IMR-90 (cell line): ENCODE data around the gene PLXDC2. TPM values are rescaled to one million over a fixed set of nuclear protein-coding genes. Genes with fewer than 3 reads are reported as not detected.

Experiments
- ATAC-seq: fragments of 200-7000 bp; cut with Tn5 transposase; 2 replicates; pipeline ENCODE4 v1.9.1; 2020; ENCODE audit warnings: low read depth, mild to moderate bottlenecking, moderate library complexity
- BruUV-seq: library from RNA; stranded (reverse); fragments of 400-500 nt; replicated peaks from 2 replicates; lab custom pipeline; 2021; lab: Mats Ljungman, UMichigan
- CTCF ChIA-PET: fragments of 300-600 bp; formaldehyde crosslinking; extraction: SDS; loops from one replicate; lab custom pipeline; 2021; ENCODE audit warnings: antibody characterized with exemption; lab: Yijun Ruan, JAX
- POLR2A ChIA-PET: fragments of 300-600 bp; sonication (Branson Sonifier 250); formaldehyde crosslinking; loops from one replicate; lab custom pipeline; 2022; ENCODE audit warnings: antibody characterized with exemption; ENCODE audit not compliant: unreplicated experiment; lab: Charles Lee
- DNase-seq: peaks from one replicate; pipeline ENCODE4 v3.0.0; 2013
- H2AFZ ChIP-seq: replicated peaks from 2 replicates; pipeline ENCODE3; 2013; ENCODE audit warnings: low read length, mild to moderate bottlenecking; ENCODE audit not compliant: poor library complexity
- H2AK5ac ChIP-seq: 2 replicates; pipeline ENCODE4 v1.6.1; 2013; ENCODE audit warnings: low read depth, low read length, inconsistent platforms
- H2AK9ac ChIP-seq: replicated peaks from 2 replicates; pipeline ENCODE3; 2013; ENCODE audit warnings: mild to moderate bottlenecking, low read depth, low read length, moderate library complexity; ENCODE audit not compliant: poor library complexity
- H2BK120ac ChIP-seq: 2 replicates; pipeline ENCODE4 v1.6.1; 2013; ENCODE audit warnings: low read depth, low read length, inconsistent platforms
- H2BK15ac ChIP-seq: 3 replicates; pipeline ENCODE4 v1.6.1; 2013; ENCODE audit warnings: low read depth, low read length, inconsistent platforms
- H2BK20ac ChIP-seq: 2 replicates; pipeline ENCODE4 v1.6.1; 2013; ENCODE audit warnings: low read depth, mild to moderate bottlenecking, inconsistent platforms, low read length, moderate library complexity
- H2BK5ac ChIP-seq: 2 replicates; pipeline ENCODE4 v1.6.1; 2013; ENCODE audit warnings: mild to moderate bottlenecking, low read depth, low read length, inconsistent platforms; ENCODE audit not compliant: poor library complexity, severe bottlenecking
- H3K14ac ChIP-seq: replicated peaks from 2 replicates; pipeline ENCODE4 v1.6.1; 2013; ENCODE audit warnings: low read depth, low read length, inconsistent platforms
- H3K18ac ChIP-seq: 2 replicates; pipeline ENCODE4 v1.6.1; 2013; ENCODE audit warnings: low read depth, low read length, control low read depth
- H3K23ac ChIP-seq: 2 replicates; pipeline ENCODE4 v1.6.1; 2013; ENCODE audit warnings: low read depth, low read length, inconsistent platforms
- H3K27ac ChIP-seq: 2 replicates; pipeline ENCODE4 v1.5.1; 2013; ENCODE audit warnings: mild to moderate bottlenecking, control low read depth, low read length; ENCODE audit not compliant: insufficient read depth
- H3K27me3 ChIP-seq: 2 replicates; pipeline ENCODE4 v1.6.1; 2013; ENCODE audit warnings: low read length; ENCODE audit not compliant: control insufficient read depth, insufficient read depth
- H3K36me3 ChIP-seq: 2 replicates; pipeline ENCODE4 v1.6.1; 2013; ENCODE audit warnings: low read length, mixed read lengths; ENCODE audit not compliant: control insufficient read depth, insufficient read depth
- H3K4ac ChIP-seq: 2 replicates; pipeline ENCODE4 v1.6.1; 2013; ENCODE audit warnings: low read depth, low read length, inconsistent platforms
- H3K4me1 ChIP-seq: 2 replicates; pipeline ENCODE4 v1.6.1; 2013; ENCODE audit warnings: low read length, mixed read lengths; ENCODE audit not compliant: control insufficient read depth, insufficient read depth
- H3K4me2 ChIP-seq: 2 replicates; pipeline ENCODE4 v1.6.1; 2013; ENCODE audit warnings: low read depth, mild to moderate bottlenecking, control low read depth, low read length, moderate library complexity
- H3K4me3 ChIP-seq: 2 replicates; pipeline ENCODE4 v1.5.1; 2013; ENCODE audit warnings: low read depth, mild to moderate bottlenecking, control low read depth, low read length, moderate library complexity; ENCODE audit not compliant: insufficient read depth
- H3K56ac ChIP-seq: 2 replicates; pipeline ENCODE4 v1.6.1; 2013; ENCODE audit warnings: low read length, inconsistent platforms; ENCODE audit not compliant: insufficient read depth; ENCODE audit errors: extremely low read depth
- H3K79me1 ChIP-seq, 2 experiments: 2 replicates each; pipeline ENCODE4 v1.6.1; 2013; ENCODE audit warnings: low read length in 2 of 2, inconsistent platforms in 1 of 2, low read depth in 1 of 2
- H3K9ac ChIP-seq: 2 replicates; pipeline ENCODE4 v1.6.1; 2013; ENCODE audit warnings: low read depth, low read length, control low read depth
- H3K9me1 ChIP-seq: 2 replicates; pipeline ENCODE4 v1.6.1; 2013; ENCODE audit warnings: low read length, inconsistent platforms; ENCODE audit not compliant: insufficient read depth
- H3K9me3 ChIP-seq: 2 replicates; pipeline ENCODE4 v1.6.1; 2013; ENCODE audit warnings: low read length; ENCODE audit not compliant: control insufficient read depth, insufficient read depth
- H4K20me1 ChIP-seq: 2 replicates; pipeline ENCODE4 v1.6.1; 2013; ENCODE audit warnings: low read length, inconsistent platforms; ENCODE audit not compliant: insufficient read depth
- H4K5ac ChIP-seq: 2 replicates; pipeline ENCODE4 v1.6.1; 2013; ENCODE audit warnings: mild to moderate bottlenecking, low read depth, low read length, control low read depth
- H4K8ac ChIP-seq, 2 experiments: 2 replicates each; pipeline ENCODE4 v1.6.1; 2013; ENCODE audit warnings: low read depth in 2 of 2, low read length in 2 of 2, control low read depth in 1 of 2, inconsistent platforms in 1 of 2
- H4K91ac ChIP-seq: 2 replicates; pipeline ENCODE4 v1.6.1; 2013; ENCODE audit warnings: low read depth, low read length, inconsistent platforms; ENCODE audit not compliant: insufficient read depth
- BHLHE40 ChIP-seq: fragments of 150-350 bp; IDR thresholded peaks from 2 replicates; pipeline ENCODE4 v1.6.1; 2016; ENCODE audit warnings: mild to moderate bottlenecking, low read depth, low read length
- CEBPB ChIP-seq: IDR thresholded peaks from 2 replicates; pipeline ENCODE4 v1.6.1; 2012; ENCODE audit warnings: low read depth, low read length, improper control_type of control experiment
- CHD1 ChIP-seq: IDR thresholded peaks from 2 replicates; pipeline ENCODE4 v1.6.1; 2012; ENCODE audit warnings: low read depth, low read length, improper control_type of control experiment
- FOS ChIP-seq: fragments of 150-350 bp; IDR thresholded peaks from 2 replicates; pipeline ENCODE4 v1.6.1; 2016; ENCODE audit warnings: low read depth, low read length
- MAFK ChIP-seq: IDR thresholded peaks from 2 replicates; pipeline ENCODE4 v1.6.1; 2012; ENCODE audit warnings: low read depth, low read length, improper control_type of control experiment
- MAZ ChIP-seq: IDR thresholded peaks from 2 replicates; pipeline ENCODE4 v1.6.1; 2012; ENCODE audit warnings: low read depth, mild to moderate bottlenecking, low read length, improper control_type of control experiment, moderate library complexity, borderline replicate concordance
- MXI1 ChIP-seq: IDR thresholded peaks from 2 replicates; pipeline ENCODE4 v1.6.1; 2012; ENCODE audit warnings: low read depth, mild to moderate bottlenecking, low read length, moderate library complexity, borderline replicate concordance
- NFE2L2 ChIP-seq: fragments of 150-350 bp; IDR thresholded peaks from 2 replicates; pipeline ENCODE4 v1.6.1; 2016; ENCODE audit warnings: low read depth, mild to moderate bottlenecking, low read length
- POLR2A ChIP-seq: IDR thresholded peaks from 2 replicates; pipeline ENCODE4 v1.6.1; 2012; ENCODE audit warnings: mild to moderate bottlenecking, low read depth, low read length
- RAD21 ChIP-seq: IDR thresholded peaks from 2 replicates; pipeline ENCODE4 v1.6.1; 2012; ENCODE audit warnings: low read length, improper control_type of control experiment
- RCOR1 ChIP-seq: IDR thresholded peaks from 2 replicates; pipeline ENCODE4 v1.6.1; 2012; ENCODE audit warnings: mild to moderate bottlenecking, low read length, improper control_type of control experiment; ENCODE audit not compliant: insufficient replicate concordance
- RFX5 ChIP-seq: IDR thresholded peaks from 2 replicates; pipeline ENCODE4 v1.8.0; 2012; ENCODE audit warnings: low read depth, mild to moderate bottlenecking, low read length, moderate library complexity
- SMC3 ChIP-seq: fragments of 150-350 bp; IDR thresholded peaks from 2 replicates; pipeline ENCODE4 v1.6.1; 2016; ENCODE audit warnings: low read depth, mild to moderate bottlenecking, antibody characterized with exemption, low read length, moderate library complexity
- USF2 ChIP-seq: fragments of 150-350 bp; IDR thresholded peaks from 2 replicates; pipeline ENCODE4 v1.6.1; 2017; ENCODE audit warnings: mild to moderate bottlenecking, antibody characterized with exemption, low read length, low read depth
- WGBS, 2 experiments: methylation state at CpG; one replicate each; pipeline versions ENCODE4 v1.1.5 to v1.1.7; 2013; ENCODE audit warnings: missing lambda C conversion rate in 2 of 2; ENCODE audit not compliant: insufficient read length in 1 of 2; ENCODE audit errors: extremely low coverage in 2 of 2; 5-methylcytosine and 5-hydroxymethylcytosine counted together
- dilution Hi-C: fragments of 300-500 bp; cut with HindIII; formaldehyde crosslinking; loops from one replicate; pipeline ENCODE4 v1.14.3; 2018; ENCODE audit warnings: low sequenced_read_pairs; ENCODE audit not compliant: unreplicated experiment
- in situ Hi-C: fragments of 300-500 bp; cut with MboI; formaldehyde crosslinking; loops from 3 replicates; pipeline ENCODE4 v1.14.3; 2019; ENCODE audit warnings: low sequenced_read_pairs, inconsistent platforms, mixed read lengths
- intact Hi-C: fragments of 100-400 bp; cut with micrococcal nuclease; formaldehyde crosslinking; loops from 2 replicates; pipeline ENCODE4 v1.10.0; 2022
- polyA plus RNA-seq, 3 experiments: library from polyadenylated mRNA; depleted of rRNA; stranded (reverse); fragments of >200 nt; gene quantifications; 2 replicates each; pipeline ENCODE4 v1.2.3, GENCODE V29; 2012; ENCODE audit warnings: low replicate concordance in 1 of 3
- total RNA-seq: library from RNA; depleted of rRNA; stranded (reverse); fragments of >200 nt; gene quantifications from 2 replicates; pipeline ENCODE4 v1.2.3, GENCODE V29; 2012
- TF ChIP-seq, protein P1 (sequence below): fragments of 150-350 bp; IDR thresholded peaks from 2 replicates; pipeline ENCODE4 v1.6.1; 2016; ENCODE audit warnings: low read depth, mild to moderate bottlenecking, low read length, moderate library complexity, borderline replicate concordance
- TF ChIP-seq, protein P2 (sequence below): conservative IDR thresholded peaks from 2 replicates; pipeline ENCODE4 v1.5.1; 2012; ENCODE audit warnings: mild to moderate bottlenecking, low read depth, low read length, improper control_type of control experiment

Gene PLXDC2
- total and polyA plus RNA-seq, 2 of the 4 experiments (the other 2 are of a cell fraction), result 3.2 to 6.1 TPM

DNA sequence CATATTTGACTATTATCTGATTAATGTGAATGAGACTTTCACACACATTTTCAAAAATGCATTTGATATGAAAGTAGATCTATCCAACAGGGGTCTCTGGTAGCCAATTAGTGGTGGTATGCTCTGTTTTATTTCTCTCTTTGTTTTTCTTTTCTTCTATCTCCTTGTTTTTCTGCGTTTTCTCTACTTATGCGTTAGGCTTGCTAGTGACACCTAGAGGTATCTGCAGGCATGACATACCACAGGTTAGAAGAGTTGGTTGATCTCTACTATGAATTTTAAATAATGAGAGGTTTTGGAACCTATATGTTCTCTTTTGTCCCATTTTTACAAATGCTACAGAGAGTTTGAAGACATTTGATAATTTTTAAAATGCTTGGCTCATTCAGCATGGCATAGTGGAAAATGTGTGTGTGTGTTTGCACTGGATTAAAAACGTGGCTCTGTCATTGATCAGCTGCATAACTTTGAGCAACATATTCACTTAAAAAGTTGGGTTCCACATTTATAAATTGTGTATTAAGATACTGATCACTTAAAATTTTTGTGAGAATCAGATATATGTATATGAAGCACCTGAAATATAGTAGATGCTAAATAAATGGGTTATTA, 28.1 kb upstream of the PLXDC2 start:
- Histone ChIP-seq H3K9me3 (no peaks in the 10 kb centered on the region), H3K14ac (no peak overlapping the region), H2BK15ac (no peak overlapping the region), H4K8ac (no peak overlapping the region), H4K5ac (no peak overlapping the region), H3K9ac (no peak overlapping the region), H2AFZ (no peak overlapping the region), H3K79me1 (no peaks in the 10 kb centered on the region), H2BK5ac (no peak overlapping the region), H3K56ac (no peak overlapping the region), H3K4me1 (no peaks in the 10 kb centered on the region), H2BK120ac (no peak overlapping the region), H3K18ac (no peak overlapping the region), H4K91ac (no peak overlapping the region), H2AK5ac (no peak overlapping the region), H3K4me2 (no peak overlapping the region), H4K20me1 (no peaks in the 10 kb centered on the region), H3K23ac (no peak overlapping the region), H3K27me3 (no peaks in the 10 kb centered on the region), H2AK9ac (no peak overlapping the region), H3K4ac (no peak overlapping the region), H3K36me3 (no peaks in the 10 kb centered on the region), H3K9me1 (no peaks in the 10 kb centered on the region), H2BK20ac (no peak overlapping the region), H3K27ac (no peak overlapping the region), H3K4me3 (no peak overlapping the region)
- intact Hi-C loops (loop anchor here (1.0 kb wide), 2 partner anchors 159 to 376 kb away; no protein-coding TSS in a partner anchor), dilution Hi-C loops (no loop called here), in situ Hi-C loops (loop anchor here (10.0 to 25.0 kb wide), 2 partner anchors 153 to 1101 kb away; no protein-coding TSS in a partner anchor)
- no CpG with 5 or more reads among the region's 3 CpGs for WGBS, 2 experiments
- no TSS peak for BruUV-seq
- ChIA-PET CTCF (interaction anchor here (0.9 kb wide), 1 partner anchor 134 kb away, joined by 3 read pairs; no protein-coding TSS in a partner anchor), POLR2A (no interaction called here)
- DNase-seq (peak; percentile 73), ATAC-seq (peak; percentile 75; the same call in 1 of the 2 replicates)
- no peak for TF ChIP-seq CEBPB
- peak; percentile 73 for TF ChIP-seq RAD21
- no peak for TF ChIP-seq RCOR1
- no peak for TF ChIP-seq MAFK
- TF ChIP-seq MXI1, result no peak
- TF ChIP-seq RFX5, result no peak
- peak; percentile 85 for TF ChIP-seq SMC3
- no peak for TF ChIP-seq FOS
- no peak for TF ChIP-seq USF2
- TF ChIP-seq NFE2L2, result no peak
- no peak for TF ChIP-seq MAZ
- TF ChIP-seq POLR2A, result no peak
- no peak for TF ChIP-seq CHD1
- TF ChIP-seq BHLHE40, result no peak
- TF ChIP-seq, protein P1, sequence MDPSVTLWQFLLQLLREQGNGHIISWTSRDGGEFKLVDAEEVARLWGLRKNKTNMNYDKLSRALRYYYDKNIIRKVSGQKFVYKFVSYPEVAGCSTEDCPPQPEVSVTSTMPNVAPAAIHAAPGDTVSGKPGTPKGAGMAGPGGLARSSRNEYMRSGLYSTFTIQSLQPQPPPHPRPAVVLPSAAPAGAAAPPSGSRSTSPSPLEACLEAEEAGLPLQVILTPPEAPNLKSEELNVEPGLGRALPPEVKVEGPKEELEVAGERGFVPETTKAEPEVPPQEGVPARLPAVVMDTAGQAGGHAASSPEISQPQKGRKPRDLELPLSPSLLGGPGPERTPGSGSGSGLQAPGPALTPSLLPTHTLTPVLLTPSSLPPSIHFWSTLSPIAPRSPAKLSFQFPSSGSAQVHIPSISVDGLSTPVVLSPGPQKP, result no peak
- TF ChIP-seq, protein P2, sequence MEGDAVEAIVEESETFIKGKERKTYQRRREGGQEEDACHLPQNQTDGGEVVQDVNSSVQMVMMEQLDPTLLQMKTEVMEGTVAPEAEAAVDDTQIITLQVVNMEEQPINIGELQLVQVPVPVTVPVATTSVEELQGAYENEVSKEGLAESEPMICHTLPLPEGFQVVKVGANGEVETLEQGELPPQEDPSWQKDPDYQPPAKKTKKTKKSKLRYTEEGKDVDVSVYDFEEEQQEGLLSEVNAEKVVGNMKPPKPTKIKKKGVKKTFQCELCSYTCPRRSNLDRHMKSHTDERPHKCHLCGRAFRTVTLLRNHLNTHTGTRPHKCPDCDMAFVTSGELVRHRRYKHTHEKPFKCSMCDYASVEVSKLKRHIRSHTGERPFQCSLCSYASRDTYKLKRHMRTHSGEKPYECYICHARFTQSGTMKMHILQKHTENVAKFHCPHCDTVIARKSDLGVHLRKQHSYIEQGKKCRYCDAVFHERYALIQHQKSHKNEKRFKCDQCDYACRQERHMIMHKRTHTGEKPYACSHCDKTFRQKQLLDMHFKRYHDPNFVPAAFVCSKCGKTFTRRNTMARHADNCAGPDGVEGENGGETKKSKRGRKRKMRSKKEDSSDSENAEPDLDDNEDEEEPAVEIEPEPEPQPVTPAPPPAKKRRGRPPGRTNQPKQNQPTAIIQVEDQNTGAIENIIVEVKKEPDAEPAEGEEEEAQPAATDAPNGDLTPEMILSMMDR, result peak; percentile 79
